Stimulated activated CD4-positive, alpha-beta T cell treated with anti-CD3 and anti-CD28 coated beads, Interleukin-12 subunit alpha, Interleukin-12 subunit beta, amount 100 ng/mL, for 48 hours (primary cell): Measurements from ENCODE around the gene TLE4.
"Not testable (repeated sequence)": the region's sequence is repeated elsewhere in the genome, so short reads cannot be mapped to it uniquely, and the experiment has no call there.

Experiments used
- DNase-seq, 3 donors: peaks; one replicate each; pipeline ENCODE4 v3.0.0-alpha.2; 2020; ENCODE audit warnings: low read depth in 2 of 3, low spot score in 1 of 3

Gene TLE4

DNA sequence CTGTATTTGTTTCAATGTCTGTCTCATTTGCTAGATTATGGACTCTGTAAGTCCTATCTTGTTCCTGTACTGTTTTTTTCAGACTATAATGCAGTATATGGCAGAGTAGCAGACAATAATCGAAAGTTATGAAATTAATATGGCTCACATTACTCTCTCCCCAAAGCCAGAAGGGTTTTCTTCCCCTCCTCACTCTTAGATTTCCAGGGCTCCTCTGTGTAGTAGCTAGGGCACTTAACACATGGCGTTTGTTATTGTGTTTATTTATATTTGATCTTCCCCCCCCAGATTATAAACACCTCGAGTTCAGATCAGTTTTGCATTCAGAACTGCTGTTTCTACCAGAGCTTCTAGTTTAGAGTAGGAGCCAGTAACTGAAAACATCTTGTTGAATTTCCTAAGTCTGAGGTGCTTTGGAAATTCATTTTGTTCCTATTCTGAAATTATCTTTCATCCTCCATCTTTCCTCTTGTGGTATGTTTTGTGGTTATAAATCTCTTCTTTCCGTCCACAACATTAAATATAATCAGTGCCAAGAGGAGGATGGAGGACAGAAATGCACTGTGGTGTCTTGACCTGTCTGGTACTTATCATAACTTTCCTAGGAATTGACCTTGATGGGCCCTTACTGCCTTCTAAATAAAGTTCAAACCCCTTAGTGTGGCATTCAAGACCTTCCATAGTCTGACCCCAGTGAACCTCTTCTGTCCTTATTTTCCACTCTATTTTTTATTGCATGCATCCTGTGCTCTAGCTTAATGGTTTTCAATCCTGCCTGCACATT is 27.0 kb downstream of the TLE4 start:
- DNase-seq: no peak

DNA sequence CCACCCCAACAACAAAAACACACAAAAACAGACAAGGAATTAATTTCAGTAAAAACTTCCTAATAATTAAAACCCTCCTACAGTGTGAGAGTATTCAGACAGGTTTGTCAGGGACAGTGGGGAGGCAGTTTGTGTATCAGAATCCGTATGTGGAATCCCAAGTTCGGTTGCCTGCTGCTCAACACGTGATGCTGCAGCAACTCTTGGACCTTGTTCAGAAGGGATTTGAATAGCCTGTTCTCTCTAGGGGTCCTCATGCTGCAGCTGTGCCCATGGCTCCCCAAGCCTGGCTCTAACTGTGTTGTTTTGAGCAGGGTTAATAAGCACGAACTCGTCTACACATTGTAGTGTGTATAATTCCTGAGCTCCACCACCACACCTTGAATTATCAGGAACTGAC is 28.7 kb downstream of the TLE4 start:
- DNase-seq: no peak

GRCh38 chr9:79603222-79603920 is 31.6 kb downstream of the TLE4 start:
- DNase-seq: no peak

GRCh38 chr9:79604149-79604548 is 32.4 kb downstream of the TLE4 start:
- DNase-seq: no peak

GRCh38 chr9:79604921-79605562 is 33.3 kb downstream of the TLE4 start:
- no peak for DNase-seq

GRCh38 chr9:79606529-79606928 is 34.8 kb downstream of the TLE4 start:
- not testable (repeated sequence) for DNase-seq

DNA sequence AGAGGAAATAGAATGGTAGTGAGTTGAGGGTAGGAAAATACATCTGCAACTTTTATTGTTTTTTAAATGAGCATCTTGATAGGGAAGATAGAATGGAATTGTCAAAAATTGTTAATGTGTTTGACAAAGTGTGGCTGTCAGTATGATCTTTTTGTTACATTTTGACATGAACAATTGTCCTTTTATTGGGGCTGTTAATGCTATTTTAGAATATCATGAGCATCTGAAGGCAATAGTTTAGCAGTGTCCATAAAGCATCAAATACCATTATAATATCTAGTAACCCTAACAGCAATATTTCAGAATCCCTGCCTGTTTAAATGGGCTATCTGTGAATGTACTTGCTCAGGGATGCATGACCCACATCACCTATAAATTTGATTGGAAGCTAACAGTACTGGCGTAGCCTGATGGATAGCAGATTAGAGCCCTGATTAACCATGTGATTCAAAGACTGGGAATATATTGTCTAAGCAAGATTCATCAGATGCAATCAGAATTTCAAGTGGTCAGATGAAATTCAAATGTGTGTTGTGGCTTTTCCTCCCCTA is 37.8 kb downstream of the TLE4 start:
- DNase-seq: no peak

DNA sequence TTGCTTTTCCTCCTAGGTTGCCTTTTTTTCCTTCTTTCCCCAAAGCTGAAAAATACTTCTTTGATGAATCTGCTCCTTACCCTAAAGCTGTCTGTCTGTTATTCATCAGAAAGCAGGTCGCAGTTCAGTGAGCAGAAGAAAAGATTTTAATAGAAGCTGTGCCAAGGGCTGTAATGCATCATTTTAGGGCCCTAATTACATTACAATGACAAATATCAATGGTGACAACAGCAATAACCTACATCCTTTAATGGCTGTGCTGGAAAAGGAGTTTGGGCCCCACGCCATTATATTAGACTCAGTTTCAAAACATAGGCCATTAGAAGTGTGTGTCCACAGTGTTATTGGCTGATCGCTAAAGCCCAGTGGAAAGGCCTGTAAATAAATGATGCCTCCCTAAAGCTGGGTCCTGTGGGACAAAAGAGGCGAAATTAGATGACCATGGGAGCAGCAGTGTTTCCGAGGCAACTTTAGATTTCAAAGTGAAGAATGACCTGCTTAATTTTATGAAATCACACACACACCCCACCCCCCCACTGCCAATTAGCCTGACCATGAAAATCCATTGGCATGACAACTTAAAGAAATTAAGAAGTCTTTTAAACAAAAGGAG is 38.4 kb downstream of the TLE4 start:
- no peak for DNase-seq

GRCh38 chr9:79610791-79611614 is 39.2 kb downstream of the TLE4 start:
- no peak for DNase-seq

DNA sequence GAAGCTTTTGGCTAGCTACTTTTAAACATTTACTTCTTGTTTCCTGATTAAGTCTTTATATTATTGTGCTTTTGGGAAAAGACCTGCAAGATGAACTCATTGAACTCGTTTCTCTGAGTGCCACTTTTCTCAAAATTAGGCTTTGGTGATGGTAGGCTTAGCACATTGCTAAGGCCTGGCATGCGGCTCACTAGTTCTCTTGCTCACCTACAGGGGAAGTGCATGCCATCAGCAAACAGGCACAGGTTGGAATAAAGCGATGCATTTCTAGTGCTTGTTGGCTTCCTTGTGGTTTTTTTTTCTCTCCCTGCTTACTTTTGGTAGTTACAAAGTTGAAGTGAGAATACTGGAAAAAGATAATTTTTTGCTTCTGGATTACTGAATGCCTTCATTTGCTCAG is 41.4 kb downstream of the TLE4 start:
- no peak for DNase-seq

GRCh38 chr9:79615038-79615437 is 43.3 kb downstream of the TLE4 start:
- DNase-seq: no peak

DNA sequence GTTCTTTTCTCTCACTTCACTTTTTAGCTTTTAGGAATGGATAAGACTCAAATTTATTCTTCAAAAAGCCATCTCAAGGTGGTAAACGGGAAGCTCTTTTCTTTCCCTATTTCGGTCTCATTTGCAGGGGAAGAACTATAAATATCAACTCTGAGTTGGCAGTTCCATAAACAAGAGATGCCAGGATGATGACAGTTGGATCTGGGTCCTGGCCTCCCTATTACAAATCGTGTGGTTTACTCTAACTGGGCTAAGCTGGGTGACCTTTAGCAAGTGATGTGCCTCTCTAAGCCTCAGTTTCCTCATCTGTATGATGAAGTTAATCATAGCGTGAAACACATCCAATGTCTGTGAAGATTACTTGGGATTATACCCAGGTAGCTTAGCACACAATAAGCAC is 44.2 kb downstream of the TLE4 start:
- DNase-seq: no peak

- DNase-seq: no peak
Measured at GRCh38 chr9:79616971-79617370, 45.2 kb downstream of the TLE4 start.

- no peak for DNase-seq
Measured at GRCh38 chr9:79617395-79617794, 45.6 kb downstream of the TLE4 start.

- DNase-seq: no peak
Measured at GRCh38 chr9:79619930-79620329, 48.2 kb downstream of the TLE4 start.

DNA sequence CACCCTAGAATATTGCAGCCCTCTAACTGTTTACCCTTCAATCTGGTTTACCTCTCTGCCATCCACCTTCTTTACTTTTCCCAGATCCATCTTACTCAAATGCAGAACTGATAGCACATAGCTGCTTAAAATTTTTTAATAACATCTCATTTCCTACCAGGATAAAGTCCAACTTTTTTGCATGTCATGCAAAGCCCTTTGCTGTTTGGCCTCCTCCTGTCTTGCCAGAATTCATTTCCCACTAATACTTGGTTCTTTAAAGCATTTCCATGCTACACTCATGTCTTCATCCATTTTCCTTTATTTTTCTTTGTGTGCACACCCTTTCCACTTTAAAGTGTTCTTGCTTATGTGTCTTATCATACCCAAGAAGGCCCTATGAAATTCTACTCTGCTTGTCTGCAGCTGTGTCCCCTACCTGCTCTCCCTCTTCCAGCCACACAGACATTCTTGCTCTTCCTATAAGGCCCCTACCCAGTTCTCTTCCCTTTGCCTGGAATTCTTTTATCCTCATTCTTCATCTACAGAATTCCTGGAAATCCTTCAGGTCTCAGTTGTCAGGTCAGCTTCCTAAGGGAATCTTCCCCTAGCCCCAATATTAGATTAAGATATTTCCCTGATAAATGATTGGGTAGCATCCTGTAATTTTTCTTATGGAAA is 50.3 kb downstream of the TLE4 start:
- DNase-seq: no peak

- DNase-seq: peak in 2 of 3 donors; percentile 9 to 18
Measured at GRCh38 chr9:79623799-79624721, 52.3 kb downstream of the TLE4 start.

GRCh38 chr9:79629721-79630120 is 58.0 kb downstream of the TLE4 start:
- no peak for DNase-seq
